ENCODE results near the gene MTHFD2.

GRCh38 chr2:74183878-74184277, 14.5 kb upstream of the MTHFD2 start:
- TF ChIP-seq CTCF (IDR thresholded peaks at IDR 0.05) (no peak), ZFX (IDR thresholded peaks at IDR 0.05; ENCODE audit: borderline replicate concordance) (no peak)
